ENCODE measurements around the gene TRAF3.
"Not testable (repeated sequence)": the region's sequence is repeated elsewhere in the genome, so short reads cannot be mapped to it uniquely, and the experiment has no call there.

The TRAF3 gene

GRCh38 chr14:102752239-102752847 lies 24.9 kb upstream of the TRAF3 start:
- DNase-seq, result no peak

- DNase-seq, result no peak
Measured at GRCh38 chr14:102754370-102755262, 22.6 kb upstream of the TRAF3 start.

- DNase-seq, result no peak
Measured at GRCh38 chr14:102757646-102758045, 19.6 kb upstream of the TRAF3 start.

GRCh38 chr14:102758087-102758486 lies 19.2 kb upstream of the TRAF3 start:
- DNase-seq, result no peak

GRCh38 chr14:102759456-102760187 lies 17.6 kb upstream of the TRAF3 start:
- no peak for DNase-seq

GRCh38 chr14:102760496-102761193 lies 16.6 kb upstream of the TRAF3 start:
- no peak for DNase-seq

GRCh38 chr14:102761206-102761605 lies 16.0 kb upstream of the TRAF3 start:
- DNase-seq, result no peak

GRCh38 chr14:102764220-102764671 lies 13.0 kb upstream of the TRAF3 start:
- DNase-seq, result no peak

GRCh38 chr14:102765770-102766169 lies 11.5 kb upstream of the TRAF3 start:
- not testable (repeated sequence) for DNase-seq

GRCh38 chr14:102768223-102769048 lies 8.8 kb upstream of the TRAF3 start:
- DNase-seq, result no peak

GRCh38 chr14:102769049-102769327 lies 8.3 kb upstream of the TRAF3 start:
- DNase-seq, result no peak

- DNase-seq, result no peak
Measured at GRCh38 chr14:102770147-102771123, 6.8 kb upstream of the TRAF3 start.

GRCh38 chr14:102771144-102771543 lies 6.1 kb upstream of the TRAF3 start:
- no peak for DNase-seq

GRCh38 chr14:102772781-102773570 lies 4.3 kb upstream of the TRAF3 start:
- DNase-seq, result no peak

- DNase-seq, result no peak
Measured at GRCh38 chr14:102774391-102775153, 2.7 kb upstream of the TRAF3 start.

GRCh38 chr14:102775855-102776760 lies 1.1 kb upstream of the TRAF3 start:
- DNase-seq, result no peak

GRCh38 chr14:102777711-102778337 lies 575 bp downstream of the TRAF3 start:
- DNase-seq, result no peak

Measured in NCI-H2029 treated with DMSO at 0.1 percent for 48 hours (cell line).